Measurements from ENCODE around the gene LIG1. TPM values are rescaled to one million over a fixed set of nuclear protein-coding genes. Genes with fewer than 3 reads are reported as not detected.

Gene LIG1
- total RNA-seq, 2 donors from 2014 or later, result 5.8 to 7.4 TPM

DNA sequence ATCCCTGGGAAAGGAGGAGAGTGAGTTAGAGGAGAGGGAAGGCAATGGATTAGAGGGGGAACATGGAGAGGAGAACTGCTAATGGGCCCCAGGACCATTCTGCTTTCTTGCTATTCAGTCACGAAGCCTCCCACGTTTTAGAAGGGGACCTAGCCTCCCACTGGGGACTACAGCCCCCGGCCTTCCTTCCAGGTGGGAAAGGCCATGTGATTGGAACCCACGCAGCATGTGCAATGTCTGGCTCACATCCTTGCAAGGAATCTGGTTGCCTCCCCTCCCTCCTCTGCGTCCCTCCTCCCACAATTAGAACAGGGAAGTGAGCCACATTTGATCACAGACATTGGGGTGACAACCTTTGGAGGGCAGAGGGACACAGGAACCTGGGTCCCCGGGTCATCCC, 37.0 kb downstream of the LIG1 start:
- intact Hi-C loops (cut with DNase I), result no loop called here
- ATAC-seq (no peak), DNase-seq (no peak)

GRCh38 chr19:48127561-48127960, 42.6 kb downstream of the LIG1 start:
- ATAC-seq, result no peak
- no peak for DNase-seq
- intact Hi-C loops (cut with DNase I), result no loop called here

GRCh38 chr19:48123907-48124651, 46.1 kb downstream of the LIG1 start:
- intact Hi-C loops (cut with DNase I), result no loop called here
- DNase-seq (no peak), ATAC-seq (no peak)

- intact Hi-C loops (cut with DNase I), result no loop called here
- ATAC-seq (peak in 1 of 2 donors; percentile 12), DNase-seq (no peak)
Observed at GRCh38 chr19:48122421-48122820, 47.7 kb downstream of the LIG1 start.

DNA sequence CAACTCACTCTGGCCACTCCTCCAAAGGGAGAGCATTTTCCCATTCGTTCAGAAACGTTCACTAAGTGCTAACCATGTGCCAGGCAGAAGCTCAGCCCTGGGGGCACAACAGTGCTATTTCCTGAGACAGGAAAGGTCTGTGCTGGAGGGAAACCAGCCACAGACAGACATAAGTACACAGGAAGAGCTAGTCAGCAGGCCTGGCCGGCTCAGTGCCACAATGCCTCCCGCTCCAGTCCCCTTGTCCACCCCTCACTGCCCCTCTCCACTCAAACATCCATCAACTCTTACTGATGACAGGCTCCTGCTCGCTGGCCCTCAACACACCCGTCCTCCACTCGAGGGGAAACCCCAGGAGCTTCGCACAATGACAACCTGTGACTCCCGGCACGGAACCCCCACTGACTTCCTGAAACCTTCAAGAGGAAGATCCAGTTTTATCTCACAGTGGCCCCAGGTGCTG, 48.2 kb downstream of the LIG1 start:
- ATAC-seq, result peak; percentile 65 to 83
- DNase-seq, result peak; percentile 46
- intact Hi-C loops (cut with DNase I), result no loop called here

- intact Hi-C loops (cut with DNase I), result no loop called here
- DNase-seq (no peak), ATAC-seq (no peak)
Observed at GRCh38 chr19:48121066-48121465, 49.1 kb downstream of the LIG1 start.

DNA sequence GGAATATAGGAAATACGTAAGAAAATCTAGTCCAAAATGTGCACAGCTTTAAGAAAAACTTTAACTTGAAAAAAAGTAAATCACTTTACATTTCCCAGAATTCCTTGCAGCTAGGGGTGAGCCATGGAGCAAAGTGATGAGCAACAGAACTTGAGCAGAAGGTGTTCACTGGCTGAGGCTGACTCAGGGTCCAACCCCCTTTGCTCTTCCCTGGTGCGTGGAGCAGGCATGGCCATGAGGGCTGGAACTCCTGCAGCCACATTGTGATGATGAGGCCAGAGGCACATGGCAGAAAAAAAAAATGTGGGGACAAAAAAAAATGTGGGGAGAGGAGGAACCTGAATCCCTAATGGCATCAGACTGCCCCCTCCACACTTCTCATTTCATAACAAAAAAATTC, 49.6 kb downstream of the LIG1 start:
- ATAC-seq, result no peak
- no peak for DNase-seq
- intact Hi-C loops (cut with DNase I), result no loop called here

GRCh38 chr19:48118131-48118517, 52.0 kb downstream of the LIG1 start:
- ATAC-seq (no peak), DNase-seq (no peak)
- intact Hi-C loops (cut with DNase I), result no loop called here

DNA sequence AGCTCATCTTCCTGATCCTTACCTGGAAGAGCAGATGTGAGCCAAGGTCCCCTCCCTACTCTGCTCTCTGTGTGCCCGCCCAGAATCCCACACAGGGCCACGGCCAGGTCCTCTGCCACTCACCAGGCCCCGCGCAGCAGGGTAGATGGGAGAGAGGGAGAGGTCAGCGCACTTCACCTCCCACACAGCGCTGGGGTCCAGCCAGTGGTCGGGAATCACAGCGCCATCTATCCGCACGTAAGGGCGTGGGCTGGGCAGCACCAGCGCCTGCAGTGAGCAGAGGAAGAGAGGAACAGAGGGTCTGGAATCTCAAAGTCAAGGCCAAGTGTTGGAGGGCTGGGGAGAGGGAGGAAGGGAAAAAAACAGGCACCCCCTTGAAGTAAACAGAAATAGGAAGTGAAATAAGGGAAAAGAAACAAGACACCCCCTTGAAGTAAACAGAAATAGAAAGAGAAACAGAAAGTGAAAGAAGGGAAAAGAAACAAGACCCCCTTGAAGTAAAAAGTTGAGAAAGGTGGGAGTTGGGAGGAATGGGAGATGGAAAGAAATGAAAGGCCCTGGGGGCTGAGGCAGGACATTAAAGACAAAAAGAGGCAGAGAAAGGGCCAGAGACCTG, 52.5 kb downstream of the LIG1 start:
- intact Hi-C loops (cut with DNase I), result no loop called here
- no peak for ATAC-seq
- DNase-seq, result no peak

DNA sequence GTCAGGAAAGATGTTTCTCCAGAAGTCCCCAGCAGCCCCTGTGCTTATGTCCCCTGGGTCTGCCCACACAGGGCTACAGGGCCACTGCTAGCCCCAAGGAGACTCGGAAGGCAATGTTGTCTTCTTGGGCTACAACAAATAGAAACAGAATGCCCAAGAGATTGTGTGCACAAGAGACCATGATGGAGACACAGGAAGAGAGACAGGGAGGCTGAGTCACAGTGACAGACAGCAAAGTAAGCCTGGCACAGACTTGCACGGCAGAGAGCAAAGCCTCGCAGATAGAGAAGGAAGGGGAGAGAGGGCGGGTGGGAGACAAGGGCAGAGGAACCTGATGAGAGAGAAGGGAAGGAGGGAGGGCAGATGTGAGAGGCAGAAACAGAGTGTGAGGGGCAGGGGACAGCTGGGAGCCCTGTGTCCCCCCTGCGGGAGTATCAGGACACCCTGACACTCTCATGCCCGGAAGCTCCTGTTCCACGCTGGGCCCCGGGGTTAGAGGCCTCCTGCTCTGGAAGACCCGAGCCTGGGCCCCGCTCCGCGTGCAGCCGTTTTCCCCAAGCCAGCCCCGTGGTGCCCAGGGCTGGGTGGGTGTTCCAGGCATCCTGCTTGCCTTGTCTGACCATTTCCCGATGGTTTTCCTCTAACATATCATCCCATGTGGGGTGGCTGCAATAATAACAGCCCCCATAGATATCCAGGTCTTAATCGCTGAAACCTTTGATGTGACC, 56.8 kb downstream of the LIG1 start:
- intact Hi-C loops (cut with DNase I), result no loop called here
- no peak for DNase-seq
- no peak for ATAC-seq

GRCh38 chr19:48111280-48111679, 58.9 kb downstream of the LIG1 start:
- ATAC-seq (no peak), DNase-seq (no peak)
- intact Hi-C loops (cut with DNase I), result no loop called here

GRCh38 chr19:48110350-48110966, 59.7 kb downstream of the LIG1 start, which contains the start of gene PLA2G4C:
Gene PLA2G4C (minus strand): TSS chr19:48110817. CDS start chr19:48106529, 4,288 bp downstream.
- intact Hi-C loops (cut with DNase I), result no loop called here
- ATAC-seq, result peak; percentile 94
- DNase-seq, result peak; percentile 96

- ATAC-seq (no peak), DNase-seq (no peak)
- intact Hi-C loops (cut with DNase I), result loop anchor here (5.0 kb wide), 2 partner anchors 43 to 148 kb away; partner anchors contain the start of gene CARD8 (in 1 of the 2)
Observed at GRCh38 chr19:48108997-48109782, 61.0 kb downstream of the LIG1 start.

DNA sequence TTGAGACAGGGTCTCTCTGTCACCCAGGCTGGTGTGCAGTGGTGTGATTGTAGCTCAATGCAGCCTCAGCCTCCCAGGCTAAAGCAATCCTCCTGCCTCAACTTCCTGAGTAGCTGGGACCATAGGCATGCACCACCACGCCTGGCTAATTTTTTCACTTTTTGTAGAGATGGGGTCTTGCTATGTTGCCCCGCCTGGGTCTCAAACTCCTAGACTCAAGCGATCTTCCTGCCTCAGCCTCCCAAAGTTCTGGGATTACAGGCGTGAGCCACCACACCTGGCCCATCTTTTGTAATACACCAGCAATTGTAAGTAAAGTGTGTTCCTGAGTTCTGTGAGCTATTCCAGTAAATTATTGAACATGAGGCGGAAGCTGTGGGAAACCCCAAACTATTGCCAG, 66.2 kb downstream of the LIG1 start:
- no peak for ATAC-seq
- intact Hi-C loops (cut with DNase I), result no loop called here
- no peak for DNase-seq

GRCh38 chr19:48102870-48103751, 67.0 kb downstream of the LIG1 start:
- no peak for ATAC-seq
- DNase-seq, result no peak
- intact Hi-C loops (cut with DNase I), result no loop called here

- ATAC-seq, result no peak
- intact Hi-C loops (cut with DNase I), result no loop called here
- no peak for DNase-seq
Observed at GRCh38 chr19:48095612-48096175, 74.5 kb downstream of the LIG1 start.

- ATAC-seq (no peak), DNase-seq (no peak)
- intact Hi-C loops (cut with DNase I), result no loop called here
Observed at GRCh38 chr19:48094855-48095203, 75.3 kb downstream of the LIG1 start.
